AML-193 (cell line): ENCODE measurements around the gene RALGPS1.

ENCODE experiments used
- DNase-seq, 2 experiments: peaks; one replicate each; lab custom pipeline; 2025; lab: John Stamatoyannopoulos, UW

The RALGPS1 gene

GRCh38 chr9:127053057-127053821 lies 138.7 kb downstream of the RALGPS1 start:
- DNase-seq: no peak

- no peak for DNase-seq
Measured at GRCh38 chr9:127053960-127054359, 139.4 kb downstream of the RALGPS1 start.

GRCh38 chr9:127055745-127056402 lies 141.3 kb downstream of the RALGPS1 start:
- no peak for DNase-seq

- no peak for DNase-seq
Measured at GRCh38 chr9:127056446-127056845, 141.9 kb downstream of the RALGPS1 start.

- DNase-seq: no peak
Measured at GRCh38 chr9:127058011-127058644, 143.5 kb downstream of the RALGPS1 start.

DNA sequence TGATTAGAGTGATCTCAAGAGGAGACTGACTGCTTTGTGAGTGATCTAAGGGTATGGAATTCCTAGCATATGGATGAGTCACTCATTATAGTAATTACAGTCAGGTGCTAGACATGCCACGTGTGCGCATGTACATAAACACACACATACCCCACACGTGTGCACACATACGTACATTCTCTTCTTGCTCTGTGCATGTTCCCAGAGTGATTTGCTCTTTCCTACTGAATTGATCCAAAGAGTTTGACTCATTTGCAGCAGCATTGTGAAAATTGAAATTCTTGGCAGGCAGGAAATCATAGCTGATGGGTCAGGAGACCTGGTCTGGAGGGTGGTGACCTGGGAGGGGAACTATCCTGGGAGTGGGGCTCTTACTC lies 144.1 kb downstream of the RALGPS1 start:
- DNase-seq: no peak

- no peak for DNase-seq
Measured at GRCh38 chr9:127059030-127059429, 144.4 kb downstream of the RALGPS1 start.

DNA sequence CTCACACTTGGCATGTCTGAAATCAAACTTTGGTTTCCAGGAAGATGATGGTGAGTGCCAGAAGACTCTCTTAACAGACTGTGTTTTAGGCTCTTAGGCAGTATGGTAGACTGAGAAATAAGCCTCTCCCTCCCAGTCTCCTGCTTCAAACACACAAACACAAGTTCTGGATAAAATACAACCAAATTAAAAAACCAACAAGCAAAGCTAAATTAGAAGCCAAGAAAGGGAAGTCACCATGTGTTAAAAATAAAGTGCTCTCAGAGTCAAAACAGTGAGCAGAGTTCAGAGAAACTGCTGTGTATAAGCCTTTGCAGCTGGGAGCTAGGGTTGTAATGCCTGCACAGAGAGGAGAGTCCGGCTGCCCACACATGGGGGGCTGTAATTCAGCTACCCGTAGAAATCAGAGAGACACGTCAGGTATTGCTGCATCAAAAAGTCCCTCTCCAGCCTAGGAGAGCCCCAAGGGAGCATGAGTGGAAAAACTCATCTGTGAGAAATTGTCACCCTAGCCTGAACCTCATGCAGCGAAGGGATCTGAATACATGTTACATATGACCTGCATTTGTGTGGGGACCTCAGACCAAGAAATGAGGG lies 145.3 kb downstream of the RALGPS1 start:
- no peak for DNase-seq

GRCh38 chr9:127061411-127061810 lies 146.8 kb downstream of the RALGPS1 start:
- DNase-seq: no peak

GRCh38 chr9:127064335-127064734 lies 149.8 kb downstream of the RALGPS1 start:
- no peak for DNase-seq

- no peak for DNase-seq
Measured at GRCh38 chr9:127065592-127065991, 151.0 kb downstream of the RALGPS1 start.

- DNase-seq: no peak
Measured at GRCh38 chr9:127066060-127066850, 151.7 kb downstream of the RALGPS1 start.

- peak; percentile 36 to 60 for DNase-seq
Measured at GRCh38 chr9:127066851-127067136, 152.2 kb downstream of the RALGPS1 start.

DNA sequence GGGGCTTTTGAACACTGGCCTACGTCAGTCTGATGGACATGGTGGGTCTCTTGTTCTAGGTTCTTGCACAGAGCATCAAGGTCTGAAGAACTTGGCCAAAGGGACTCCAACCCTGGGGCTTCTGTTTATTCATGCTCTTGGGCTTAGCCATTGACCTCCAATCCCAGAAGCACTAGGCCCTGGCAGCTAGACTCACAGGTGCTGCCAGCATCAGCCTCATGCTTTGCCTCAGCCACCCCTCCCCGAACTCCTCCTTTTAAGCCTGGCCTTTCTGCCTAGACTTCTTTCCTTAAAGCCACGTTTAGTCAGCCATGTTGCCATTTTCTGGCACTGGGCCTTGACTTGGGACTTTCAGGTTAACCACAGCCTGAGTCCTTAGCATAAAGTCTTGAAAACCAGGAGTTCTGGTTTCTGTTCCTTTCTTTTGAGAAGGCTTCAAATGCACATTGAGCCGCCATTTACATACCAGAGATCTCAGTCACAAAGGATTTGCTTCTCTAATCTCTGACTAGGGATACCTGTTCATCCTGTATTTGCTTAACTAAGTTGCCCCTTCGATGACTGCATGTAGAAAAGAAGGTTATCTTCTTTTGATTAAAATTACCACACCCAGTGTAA lies 153.1 kb downstream of the RALGPS1 start:
- no peak for DNase-seq

DNA sequence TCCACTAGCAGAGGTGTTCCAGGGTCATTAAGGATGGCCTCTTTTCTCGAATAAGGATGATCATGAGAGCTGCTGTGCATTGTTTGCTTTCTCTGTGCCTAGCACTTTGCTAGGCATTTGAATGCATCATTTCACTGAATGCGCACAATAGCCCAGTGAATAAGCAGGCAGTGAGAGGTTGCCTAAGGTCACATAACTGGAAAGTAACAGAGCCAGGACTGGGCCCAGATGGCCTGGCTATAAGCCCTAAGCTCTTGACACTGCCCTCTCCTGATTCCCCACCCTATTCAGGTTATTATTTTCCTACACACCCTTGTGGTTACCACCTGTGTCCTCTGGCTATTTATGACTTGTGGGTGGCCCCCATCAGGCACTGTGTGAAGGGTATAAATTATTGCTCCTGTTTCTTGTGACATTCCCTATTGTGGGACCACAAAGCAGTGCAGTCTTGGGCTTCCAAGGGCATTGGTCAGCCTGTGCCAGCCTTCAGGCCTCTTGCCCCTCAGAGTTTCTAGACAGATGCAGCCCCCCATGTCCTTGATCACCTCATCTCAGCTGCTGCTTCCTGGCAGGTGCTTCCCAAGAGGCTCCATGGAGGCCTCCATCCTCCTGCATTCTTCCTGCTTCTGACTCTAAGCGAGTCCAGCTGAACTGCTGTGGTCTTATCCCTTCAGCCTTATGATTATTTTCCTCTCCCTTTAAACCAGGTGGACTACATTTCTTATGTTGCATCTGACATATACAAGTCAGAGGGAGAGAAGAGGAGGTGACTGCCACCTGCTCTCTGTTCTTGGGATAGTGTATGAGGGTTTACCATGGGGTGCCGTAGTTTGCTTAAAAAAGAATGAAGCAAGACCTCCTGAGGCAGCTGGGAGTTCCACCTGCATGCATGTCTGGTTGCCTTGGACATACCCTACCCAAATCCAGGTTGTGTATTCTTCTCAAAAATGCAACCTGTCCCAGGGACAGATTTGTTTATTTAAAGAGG lies 160.3 kb downstream of the RALGPS1 start:
- no peak for DNase-seq

GRCh38 chr9:127075624-127076372 lies 161.2 kb downstream of the RALGPS1 start:
- DNase-seq: no peak

- no peak for DNase-seq
Measured at GRCh38 chr9:127076860-127077643, 162.5 kb downstream of the RALGPS1 start.

GRCh38 chr9:127077644-127077946 lies 163.0 kb downstream of the RALGPS1 start:
- DNase-seq: no peak

GRCh38 chr9:127078336-127078735 lies 163.8 kb downstream of the RALGPS1 start:
- no peak for DNase-seq
